ENCODE results near the gene COL9A2.

COL9A2 gene

GRCh38 chr1:40317394-40318074, 448 bp upstream of the COL9A2 start:
- no peak for FAIRE-seq

- FAIRE-seq: no peak
These were observed 1.1 kb downstream of the COL9A2 start for GRCh38 chr1:40315795-40316594.

GRCh38 chr1:40315239-40315794, 1.8 kb downstream of the COL9A2 start:
- no peak for FAIRE-seq

- no peak for FAIRE-seq
These were observed 2.3 kb downstream of the COL9A2 start for GRCh38 chr1:40314721-40315238.

GRCh38 chr1:40313958-40314720, 2.9 kb downstream of the COL9A2 start:
- FAIRE-seq: no peak

- no peak for FAIRE-seq
These were observed 3.6 kb downstream of the COL9A2 start for GRCh38 chr1:40313329-40313957.

- FAIRE-seq: no peak
These were observed 4.6 kb downstream of the COL9A2 start for GRCh38 chr1:40312238-40313205.

GRCh38 chr1:40311692-40312091, 5.4 kb downstream of the COL9A2 start:
- no peak for FAIRE-seq

GRCh38 chr1:40310983-40311642, 6.0 kb downstream of the COL9A2 start:
- FAIRE-seq: no peak

GRCh38 chr1:40310129-40310461, 7.0 kb downstream of the COL9A2 start:
- no peak for FAIRE-seq

- FAIRE-seq: no peak
These were observed 7.5 kb downstream of the COL9A2 start for GRCh38 chr1:40309374-40310128.

- no peak for FAIRE-seq
These were observed 8.9 kb downstream of the COL9A2 start for GRCh38 chr1:40308036-40308727.

GRCh38 chr1:40307186-40307585, 9.9 kb downstream of the COL9A2 start:
- FAIRE-seq: no peak

- FAIRE-seq: no peak
These were observed 10.8 kb downstream of the COL9A2 start for GRCh38 chr1:40306296-40306695.

GRCh38 chr1:40305871-40306270, 11.2 kb downstream of the COL9A2 start:
- no peak for FAIRE-seq

- FAIRE-seq: no peak
These were observed 11.6 kb downstream of the COL9A2 start for GRCh38 chr1:40305451-40305850.

- FAIRE-seq: no peak
These were observed 13.3 kb downstream of the COL9A2 start for GRCh38 chr1:40303790-40304189.

- FAIRE-seq: no peak
These were observed 13.9 kb downstream of the COL9A2 start for GRCh38 chr1:40303051-40303771.

GRCh38 chr1:40302475-40302874, 14.6 kb downstream of the COL9A2 start:
- FAIRE-seq: no peak
